H9 (cell line): ENCODE results near the gene LGALS3. TPM values are rescaled to one million over a fixed set of nuclear protein-coding genes. Genes with fewer than 3 reads are reported as not detected.

Experiments
- DNase-seq: peaks from one replicate; pipeline ENCODE4 v3.0.0-alpha.2; 2017
- H2AFZ ChIP-seq: one replicate; pipeline ENCODE4 v1.6.1; 2013; ENCODE audit warnings: mild to moderate bottlenecking, low read length, control low read depth, moderate library complexity
- H2AK5ac ChIP-seq: 2 replicates; pipeline ENCODE4 v1.6.1; 2013; ENCODE audit warnings: low read length, control low read depth, mixed read lengths; ENCODE audit not compliant: insufficient read length
- H2BK120ac ChIP-seq: one replicate; pipeline ENCODE4 v1.6.1; 2013; ENCODE audit warnings: low read depth, mild to moderate bottlenecking, low read length, control low read depth, inconsistent platforms; ENCODE audit not compliant: poor library complexity, severe bottlenecking
- H2BK12ac ChIP-seq: 2 replicates; pipeline ENCODE4 v1.6.1; 2013; ENCODE audit warnings: low read length, control low read depth, mixed read lengths, low read depth; ENCODE audit not compliant: insufficient read length
- H2BK15ac ChIP-seq: 2 replicates; pipeline ENCODE4 v1.6.1; 2013; ENCODE audit warnings: low read depth, low read length, control low read depth
- H2BK20ac ChIP-seq: one replicate; pipeline ENCODE4 v1.6.1; 2013; ENCODE audit warnings: low read depth, mild to moderate bottlenecking, low read length, control low read depth, inconsistent platforms; ENCODE audit not compliant: poor library complexity, severe bottlenecking
- H2BK5ac ChIP-seq: 2 replicates; pipeline ENCODE4 v1.6.1; 2013; ENCODE audit warnings: low read length, control low read depth, mixed read lengths; ENCODE audit not compliant: insufficient read length
- H3K14ac ChIP-seq: 2 replicates; pipeline ENCODE4 v1.6.1; 2013; ENCODE audit warnings: low read length, control low read depth; ENCODE audit not compliant: insufficient read depth
- H3K18ac ChIP-seq: 2 replicates; pipeline ENCODE4 v1.6.1; 2013; ENCODE audit warnings: low read depth, mild to moderate bottlenecking, mixed read lengths, low read length, control low read depth; ENCODE audit not compliant: insufficient read length
- H3K23ac ChIP-seq: 2 replicates; pipeline ENCODE4 v1.6.1; 2013; ENCODE audit warnings: low read length, control low read depth, mixed read lengths, low read depth; ENCODE audit not compliant: insufficient read length
- H3K23me2 ChIP-seq: 2 replicates; pipeline ENCODE4 v1.6.1; 2013; ENCODE audit warnings: low read depth, mild to moderate bottlenecking, mixed read lengths, low read length, control low read depth; ENCODE audit not compliant: insufficient read length, poor library complexity, severe bottlenecking
- H3K27ac ChIP-seq: 2 replicates; pipeline ENCODE4 v1.5.1; 2013; ENCODE audit warnings: low read length, control low read depth, mixed read lengths, low read depth; ENCODE audit not compliant: insufficient read length
- H3K27me3 ChIP-seq: 2 replicates; pipeline ENCODE4 v1.6.1; 2013; ENCODE audit warnings: low read length, control low read depth, inconsistent platforms; ENCODE audit not compliant: insufficient read depth
- H3K4ac ChIP-seq: 2 replicates; pipeline ENCODE4 v1.6.1; 2013; ENCODE audit warnings: low read depth, mild to moderate bottlenecking, control low read depth, inconsistent platforms, low read length, moderate library complexity
- H3K4me1 ChIP-seq: 2 replicates; pipeline ENCODE4 v1.6.1; 2013; ENCODE audit warnings: low read length, control low read depth, inconsistent platforms; ENCODE audit not compliant: insufficient read depth
- H3K4me2 ChIP-seq: 2 replicates; pipeline ENCODE4 v1.6.1; 2013; ENCODE audit warnings: low read length, control low read depth, mixed read lengths; ENCODE audit not compliant: insufficient read length, insufficient read depth
- H3K56ac ChIP-seq: 2 replicates; pipeline ENCODE4 v1.6.1; 2013; ENCODE audit warnings: low read depth, mild to moderate bottlenecking, mixed read lengths, low read length, control low read depth; ENCODE audit not compliant: insufficient read length
- H3K79me1 ChIP-seq: 2 replicates; pipeline ENCODE4 v1.6.1; 2013; ENCODE audit warnings: low read depth, mild to moderate bottlenecking, moderate library complexity, low read length, control low read depth, inconsistent platforms; ENCODE audit not compliant: insufficient read depth, poor library complexity, severe bottlenecking
- H3K79me2 ChIP-seq: 2 replicates; pipeline ENCODE4 v1.6.1; 2013; ENCODE audit warnings: low read length, control low read depth, inconsistent platforms; ENCODE audit not compliant: insufficient read depth
- H3K9ac ChIP-seq: 2 replicates; pipeline ENCODE4 v1.6.1; 2013; ENCODE audit warnings: low read length, control low read depth, mixed read lengths; ENCODE audit not compliant: insufficient read length; ENCODE audit errors: extremely low read depth
- H3K9me3 ChIP-seq: one replicate; pipeline ENCODE4 v1.6.1; 2013; ENCODE audit warnings: low read depth, low read length, inconsistent platforms; ENCODE audit not compliant: control insufficient read depth
- H3T11ph ChIP-seq: one replicate; pipeline ENCODE4 v1.6.1; 2013; ENCODE audit warnings: mild to moderate bottlenecking, low read length, control low read depth, inconsistent platforms
- H4K20me1 ChIP-seq: one replicate; pipeline ENCODE4 v1.6.1; 2013; ENCODE audit not compliant: control insufficient read depth, insufficient read length, insufficient read depth
- H4K5ac ChIP-seq: 2 replicates; pipeline ENCODE4 v1.6.1; 2013; ENCODE audit warnings: low read depth, mild to moderate bottlenecking, mixed read lengths, low read length, control low read depth; ENCODE audit not compliant: insufficient read length
- H4K8ac ChIP-seq: replicated peaks from 2 replicates; pipeline ENCODE4 v1.6.1; 2013; ENCODE audit warnings: low read length, control low read depth, mixed read lengths, low read depth; ENCODE audit not compliant: insufficient read length
- H4K91ac ChIP-seq: 2 replicates; pipeline ENCODE4 v1.6.1; 2013; ENCODE audit warnings: low read depth, mild to moderate bottlenecking, moderate library complexity, mixed read lengths, low read length, control low read depth; ENCODE audit not compliant: insufficient read length
- H3K27ac Mint-ChIP-seq, 3 experiments: 2 replicates in 2 of 3; 3 replicates in 1 of 3; pipeline ENCODE4 v1.8.0; 2020 to 2021; ENCODE audit warnings: mixed read lengths in 3 of 3, mild to moderate bottlenecking in 1 of 3, moderate library complexity in 1 of 3
- H3K27me3 Mint-ChIP-seq: 2 replicates; pipeline ENCODE4 v1.8.0; 2021; ENCODE audit warnings: low read depth, mild to moderate bottlenecking, moderate library complexity, mixed read lengths
- H3K36me3 Mint-ChIP-seq, 3 experiments: 2 replicates in 2 of 3; 3 replicates in 1 of 3; pipeline ENCODE4 v1.8.0; 2020 to 2021; ENCODE audit warnings: low read depth in 3 of 3, mixed read lengths in 3 of 3; ENCODE audit not compliant: insufficient read depth in 1 of 3
- H3K4me1 Mint-ChIP-seq, 2 experiments: 2 replicates each; pipeline ENCODE4 v1.8.0; 2020; ENCODE audit warnings: mixed read lengths in 2 of 2
- H3K4me3 Mint-ChIP-seq, 2 experiments: 2 replicates in 1 of 2; 3 replicates in 1 of 2; pipeline ENCODE4 v1.8.0; 2020 to 2021; ENCODE audit warnings: mild to moderate bottlenecking in 2 of 2, mixed read lengths in 2 of 2, moderate library complexity in 1 of 2
- H3K9me3 Mint-ChIP-seq, 2 experiments: 2 replicates in 1 of 2; 3 replicates in 1 of 2; pipeline ENCODE4 v1.8.0; 2020; ENCODE audit warnings: mild to moderate bottlenecking in 2 of 2, mixed read lengths in 2 of 2, moderate library complexity in 1 of 2
- CTCF ChIP-seq: fragments of 200-600 bp; sonication (generic); conservative IDR thresholded peaks from 3 replicates; pipeline ENCODE4 v1.8.0; 2021; ENCODE audit warnings: antibody characterized with exemption, mild to moderate bottlenecking
- WGBS: extraction: QIAGEN DNeasy Blood & Tissue Kit; methylation state at CpG from one replicate; pipeline ENCODE4 v1.1.7; 2013; ENCODE audit warnings: missing lambda C conversion rate, low lambda C conversion rate, mixed read lengths; ENCODE audit not compliant: insufficient read length; ENCODE audit errors: extremely low coverage; 5-methylcytosine and 5-hydroxymethylcytosine counted together
- total RNA-seq: library from RNA; stranded (reverse); gene quantifications from 2 replicates; pipeline ENCODE4 v1.2.1, GENCODE V29; 2021

LGALS3 gene
- total RNA-seq, 1 experiment from 2014 or later, result 4.0 TPM

DNA sequence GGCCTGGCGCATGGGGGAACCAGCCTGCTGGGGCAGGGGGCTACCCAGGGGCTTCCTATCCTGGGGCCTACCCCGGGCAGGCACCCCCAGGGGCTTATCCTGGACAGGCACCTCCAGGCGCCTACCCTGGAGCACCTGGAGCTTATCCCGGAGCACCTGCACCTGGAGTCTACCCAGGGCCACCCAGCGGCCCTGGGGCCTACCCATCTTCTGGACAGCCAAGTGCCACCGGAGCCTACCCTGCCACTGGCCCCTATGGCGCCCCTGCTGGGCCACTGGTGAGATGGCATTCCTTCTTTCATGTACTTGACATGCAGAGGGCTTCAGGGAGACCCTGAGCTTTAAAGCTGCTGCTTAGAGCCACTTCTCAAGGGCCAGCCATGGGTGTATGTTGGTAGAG is 9.0 kb downstream of the LGALS3 start:
- Histone ChIP-seq H3K4ac (no peak overlapping the region), H3K56ac (no peak overlapping the region), H3K4me2 (no peak overlapping the region), H3K9me3 (no peaks in the 10 kb centered on the region), H4K8ac (no peak overlapping the region), H2AK5ac (no peak overlapping the region), H3K14ac (no peak overlapping the region), H3K79me2 (no peaks in the 10 kb centered on the region), H3K9ac (no peak overlapping the region), H2BK15ac (no peak overlapping the region), H2BK12ac (no peak overlapping the region), H4K5ac (no peak overlapping the region), H3T11ph (no peak overlapping the region), H2BK20ac (no peak overlapping the region), H4K20me1 (no peaks in the 10 kb centered on the region), H2BK120ac (no peak overlapping the region), H3K27ac (no peak overlapping the region), H3K4me1 (no peaks in the 10 kb centered on the region), H2BK5ac (no peak overlapping the region), H3K23me2 (no peaks in the 10 kb centered on the region), H4K91ac (no peak overlapping the region), H3K27me3 (no peaks in the 10 kb centered on the region), H3K18ac (no peak overlapping the region), H3K79me1 (no peaks in the 10 kb centered on the region), H2AFZ (no peak overlapping the region), H3K23ac (no peak overlapping the region)
- H3K4me1 Mint-ChIP-seq, result no peaks in the 10 kb centered on the region
- no CpG with 5 or more reads among the region's 7 CpGs for whole genome bisulfite sequencing
- no peaks in the 10 kb centered on the region for H3K27me3 Mint-ChIP-seq
- H3K9me3 Mint-ChIP-seq, result no peaks in the 10 kb centered on the region
- TF ChIP-seq CTCF, result peak; percentile 65
- H3K27ac Mint-ChIP-seq, result peak overlapping the region in 1 of 3 experiments; percentile 59; a peak in 1 of 7 replicates
- H3K36me3 Mint-ChIP-seq, result peaks cover 5 to 11% (median 8%) of the 10 kb centered on the region in 3 experiments; a peak in 5 of 7 replicates
- peak; percentile 71 for DNase-seq
- H3K4me3 Mint-ChIP-seq, result no peak overlapping the region
